Measurements from ENCODE around the gene FRY. TPM values are rescaled to one million over a fixed set of nuclear protein-coding genes. Genes with fewer than 3 reads are reported as not detected.
A peak's percentile ranks its signal among the peaks of the same experiment; 100 is the strongest.

Gene FRY
- total and polyA plus RNA-seq, 10 of the 15 experiments (the other 5 are each of a cell fraction or from before 2014, with no cell fraction given), result 0.18 to 1.4 (median 0.30) TPM

- no peak for TF ChIP-seq JUNB (IDR thresholded peaks at IDR 0.05)
- TF ChIP-seq MTA2 (IDR thresholded peaks at IDR 0.05; ENCODE audit: low read depth), result no peak
- no peak for TF ChIP-seq RAD51 (IDR thresholded peaks at IDR 0.05)
- no peak for TF ChIP-seq CBFB (IDR thresholded peaks at IDR 0.05; ENCODE audit: low read depth)
- TF ChIP-seq POLR2A (IDR thresholded peaks at IDR 0.05; ENCODE audit: low read depth, low read length), result no peak
- TF ChIP-seq NFIC (IDR thresholded peaks at IDR 0.05; ENCODE audit: low read depth, low read length), result no peak
- TF ChIP-seq RAD21 (IDR thresholded peaks at IDR 0.05; ENCODE audit: insufficient read depth, low read depth, low read length), result no peak
Observed at GRCh38 chr13:32114284-32114950, 82.8 kb downstream of the FRY start (continued).

GRCh38 chr13:32115066-32115465, 83.5 kb downstream of the FRY start:
- H3K79me2 ChIP-seq (ENCODE audit: control insufficient read depth, insufficient read depth, low read length), result no peaks in the 10 kb centered on the region
- no peak overlapping the region for H3K27ac ChIP-seq (ENCODE audit: control insufficient read depth, insufficient read depth)
- H3K4me1 ChIP-seq (ENCODE audit: control insufficient read depth, insufficient read depth, low read length), result no peaks in the 10 kb centered on the region; the same call in 1 of the 2 replicates
- SMC1A ChIA-PET (ENCODE audit: uncharacterized antibody, unreplicated experiment), result no interaction called here
- in situ Hi-C loops (cut with MboI) (no loop called here), intact Hi-C loops (cut with micrococcal nuclease; ENCODE audit: unreplicated experiment) (no loop called here)
- no peak overlapping the region for H3K9ac ChIP-seq (ENCODE audit: control insufficient read depth, insufficient read depth, low read length)
- H3K4me2 ChIP-seq (ENCODE audit: control insufficient read depth, insufficient read depth), result no peak overlapping the region
- WGBS (ENCODE audit: insufficient coverage, insufficient replicate concordance, low lambda C conversion rate, missing lambda C conversion rate), result 0% methylated on average over 2 of the region's 2 CpGs
- no peaks in the 10 kb centered on the region for H3K36me3 ChIP-seq (ENCODE audit: control insufficient read depth in 2 of 2, insufficient read depth in 2 of 2, low read length in 1 of 2)
- CTCF ChIA-PET, result no interaction called here
- no peak overlapping the region for H2AFZ ChIP-seq (ENCODE audit: control insufficient read depth, low read depth, low read length)
- no peaks in the 10 kb centered on the region for H3K27me3 ChIP-seq (replicated peaks in 1 of 2; ENCODE audit: control insufficient read depth in 2 of 2, insufficient read depth in 2 of 2, low read length in 1 of 2)
- H4K20me1 ChIP-seq (ENCODE audit: control insufficient read depth, insufficient read depth), result no peaks in the 10 kb centered on the region
- no peak for DNase-seq (ENCODE audit: low read depth, low spot score)
- BruUV-seq (replicated peaks), result no TSS peak
- no peak for FAIRE-seq
- RAD21 ChIA-PET (ENCODE audit: unreplicated experiment), result interaction anchor here (0.5 kb wide), 1 partner anchor 121 kb away, joined by 3 read pairs; no protein-coding TSS in a partner anchor
- no peaks in the 10 kb centered on the region for H3K9me3 ChIP-seq (replicated peaks; ENCODE audit: control insufficient read depth, insufficient read depth, low read length)
- ATAC-seq, result no peak
- POLR2A ChIA-PET, result no interaction called here
- H3K4me3 ChIP-seq, result no peak overlapping the region
- no peak for TF ChIP-seq BHLHE40 (IDR thresholded peaks at IDR 0.05; ENCODE audit: borderline replicate concordance in 1 of 2, low read depth in 2 of 2, low read length in 1 of 2)
- peak; percentile 47; the same call in 1 of the 2 replicates for TF ChIP-seq SPI1 (IDR thresholded peaks at IDR 0.05; ENCODE audit: borderline replicate concordance, insufficient read depth, low read depth, low read length)
